ENCODE data around the gene NXPH4.

NXPH4 gene
- 0 to 0.08 (median 0) reads per million in 18 experiments for total RNA-seq

GRCh38 chr12:57216014-57216911, at the start of gene NXPH4:
Gene NXPH4, plus strand, starts transcription at chr12:57216794. Its CDS starts 176 bp downstream, at chr12:57216970.
- DNase-seq, result no peak

- DNase-seq, result no peak
Measured at GRCh38 chr12:57166971-57167371, 49.6 kb upstream of the NXPH4 start.

DNA sequence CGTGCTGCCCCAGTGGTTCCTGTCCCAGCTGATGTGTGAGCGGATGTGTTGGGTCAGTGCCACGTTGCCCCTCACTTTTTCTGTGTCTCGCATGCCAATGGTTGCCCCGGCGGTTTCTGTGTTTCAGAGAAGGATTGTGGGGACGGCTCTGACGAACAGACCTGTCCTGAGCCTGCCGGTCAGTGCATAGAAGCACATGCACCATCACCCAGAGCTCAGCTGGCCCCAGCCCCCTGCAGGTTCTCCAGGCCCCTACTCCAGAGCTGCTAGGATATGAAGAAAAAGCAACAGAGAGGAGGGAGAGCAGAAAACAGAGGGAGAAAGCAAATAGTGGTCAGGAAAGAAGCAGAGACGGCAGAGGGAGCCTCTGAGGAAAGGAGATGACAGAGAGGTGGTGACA, 48.5 kb upstream of the NXPH4 start:
- DNase-seq, result no peak

DNA sequence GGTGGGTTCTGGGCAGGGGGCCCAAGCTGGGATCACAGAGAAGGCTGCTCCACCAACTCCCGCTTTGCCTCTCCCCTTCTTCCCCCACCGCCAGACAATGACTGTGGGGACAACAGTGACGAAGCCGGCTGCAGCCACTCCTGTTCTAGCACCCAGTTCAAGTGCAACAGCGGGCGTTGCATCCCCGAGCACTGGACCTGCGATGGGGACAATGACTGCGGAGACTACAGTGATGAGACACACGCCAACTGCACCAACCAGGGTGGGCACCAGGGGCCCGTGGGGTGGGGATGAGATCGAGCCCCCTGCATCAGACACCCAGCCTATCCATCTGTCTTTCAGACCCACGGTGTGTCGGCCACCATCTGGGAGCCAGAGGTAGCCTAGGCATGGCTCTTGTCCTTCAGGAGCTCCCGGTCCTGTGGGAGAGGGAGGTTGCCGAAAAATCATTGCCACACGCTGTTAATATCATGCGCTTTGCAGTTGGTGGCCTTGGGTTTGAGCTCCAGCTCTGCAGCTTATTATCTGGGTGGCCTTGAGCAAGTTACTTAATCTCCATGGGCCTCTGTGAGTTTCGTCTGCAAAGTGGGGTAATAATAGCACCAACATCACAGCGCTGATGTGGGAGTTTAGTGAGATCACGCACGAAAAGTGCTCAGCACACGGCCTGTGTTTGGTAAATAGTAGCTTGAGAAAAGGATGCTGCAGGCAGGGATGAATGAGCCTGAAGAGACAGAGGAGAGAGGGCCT, 47.4 kb upstream of the NXPH4 start:
- no peak for DNase-seq

DNA sequence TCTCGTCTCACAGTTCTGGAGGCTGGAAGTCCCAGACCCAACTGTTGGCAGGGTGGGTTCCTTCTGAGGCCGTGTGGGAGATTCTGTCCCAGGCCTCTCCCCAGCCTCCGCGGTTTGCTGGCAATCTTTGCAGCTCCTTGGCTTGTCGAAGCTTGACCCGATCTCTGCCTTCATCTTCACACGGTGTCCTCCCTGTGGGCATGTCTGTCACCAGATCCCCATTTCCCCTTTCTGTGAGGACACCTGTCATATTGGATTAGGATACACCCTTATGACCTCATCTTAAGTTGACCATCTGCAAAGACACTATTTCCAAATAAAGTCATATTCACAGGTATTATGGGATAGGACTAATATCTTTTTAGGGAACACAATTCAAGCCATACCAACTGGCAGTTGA, 46.6 kb upstream of the NXPH4 start:
- DNase-seq, result no peak

- DNase-seq, result no peak
Measured at GRCh38 chr12:57170408-57170807, 46.2 kb upstream of the NXPH4 start.

DNA sequence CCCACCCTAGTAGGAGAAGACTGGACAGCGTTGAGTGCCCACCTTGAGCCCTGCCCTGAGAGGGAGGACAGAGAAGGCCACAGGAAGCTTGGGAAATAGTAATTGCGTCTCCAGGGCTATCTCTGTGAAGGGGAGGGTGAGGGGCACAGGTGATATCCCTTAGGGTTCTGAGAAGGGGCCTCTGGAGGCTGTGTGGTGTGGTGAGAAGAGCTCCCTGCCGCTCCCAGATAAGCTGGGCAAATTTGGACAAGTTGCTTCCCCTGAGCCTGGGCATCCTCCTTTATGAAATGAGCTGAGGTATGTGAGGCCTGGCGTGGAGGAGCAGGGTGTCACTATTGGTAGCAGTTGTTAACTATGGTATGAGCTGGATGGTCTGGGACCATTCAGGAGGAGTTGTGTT, 45.7 kb upstream of the NXPH4 start:
- no peak for DNase-seq

DNA sequence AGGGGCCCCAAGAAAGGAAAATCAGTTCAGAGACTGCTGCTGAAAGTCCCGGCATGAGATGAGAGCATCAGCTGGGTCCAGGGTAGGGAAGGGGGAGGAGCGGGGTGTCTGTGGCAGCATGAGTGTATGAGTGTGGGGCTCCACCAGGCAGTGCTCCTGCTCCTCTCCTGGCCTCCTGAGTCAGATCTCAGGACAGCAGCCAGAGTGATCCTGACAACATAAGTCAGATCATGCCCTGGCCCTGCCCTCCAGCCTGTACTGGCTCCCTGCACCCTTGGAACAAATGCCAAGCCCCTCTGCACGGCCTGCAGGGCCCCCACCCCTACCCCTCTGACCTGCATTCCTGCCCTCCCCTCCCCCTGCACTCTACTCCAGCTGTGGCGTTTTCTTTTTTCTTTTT, 44.9 kb upstream of the NXPH4 start:
- DNase-seq, result no peak

DNA sequence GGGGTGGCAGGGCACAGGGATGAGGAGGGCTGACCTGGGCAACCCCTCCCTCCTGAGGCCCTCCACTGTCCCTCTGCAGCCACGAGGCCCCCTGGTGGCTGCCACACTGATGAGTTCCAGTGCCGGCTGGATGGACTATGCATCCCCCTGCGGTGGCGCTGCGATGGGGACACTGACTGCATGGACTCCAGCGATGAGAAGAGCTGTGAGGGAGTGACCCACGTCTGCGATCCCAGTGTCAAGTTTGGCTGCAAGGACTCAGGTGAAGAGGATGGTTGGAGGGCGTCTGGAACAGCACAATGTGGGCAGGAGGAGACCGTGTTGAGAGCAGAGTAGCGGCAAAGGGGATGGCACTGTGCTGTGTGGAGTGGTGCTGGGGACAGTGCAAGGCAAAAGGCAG, 43.5 kb upstream of the NXPH4 start:
- DNase-seq, result peak in 1 of 2 donors; percentile 24

- DNase-seq, result no peak
Measured at GRCh38 chr12:57173683-57174082, 42.9 kb upstream of the NXPH4 start.

DNA sequence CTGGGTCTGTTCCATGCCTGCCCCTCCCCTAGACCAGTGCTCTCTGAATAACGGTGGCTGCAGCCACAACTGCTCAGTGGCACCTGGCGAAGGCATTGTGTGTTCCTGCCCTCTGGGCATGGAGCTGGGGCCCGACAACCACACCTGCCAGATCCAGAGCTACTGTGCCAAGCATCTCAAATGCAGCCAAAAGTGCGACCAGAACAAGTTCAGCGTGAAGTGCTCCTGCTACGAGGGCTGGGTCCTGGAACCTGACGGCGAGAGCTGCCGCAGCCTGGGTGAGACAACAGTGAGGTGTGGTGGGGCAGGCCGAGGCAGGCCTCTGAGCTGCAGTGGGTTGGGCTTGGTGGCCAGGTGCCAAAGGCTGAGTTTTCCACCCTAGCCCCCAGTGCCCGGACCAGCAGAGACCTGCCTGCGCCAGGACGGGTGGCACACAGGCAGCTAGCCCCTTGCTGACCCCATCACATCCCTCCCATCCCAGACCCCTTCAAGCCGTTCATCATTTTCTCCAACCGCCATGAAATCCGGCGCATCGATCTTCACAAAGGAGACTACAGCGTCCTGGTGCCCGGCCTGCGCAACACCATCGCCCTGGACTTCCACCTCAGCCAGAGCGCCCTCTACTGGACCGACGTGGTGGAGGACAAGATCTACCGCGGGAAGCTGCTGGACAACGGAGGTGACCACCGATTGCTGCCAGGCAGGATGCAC, 41.0 kb upstream of the NXPH4 start:
- peak; percentile 75 to 77 for DNase-seq

DNA sequence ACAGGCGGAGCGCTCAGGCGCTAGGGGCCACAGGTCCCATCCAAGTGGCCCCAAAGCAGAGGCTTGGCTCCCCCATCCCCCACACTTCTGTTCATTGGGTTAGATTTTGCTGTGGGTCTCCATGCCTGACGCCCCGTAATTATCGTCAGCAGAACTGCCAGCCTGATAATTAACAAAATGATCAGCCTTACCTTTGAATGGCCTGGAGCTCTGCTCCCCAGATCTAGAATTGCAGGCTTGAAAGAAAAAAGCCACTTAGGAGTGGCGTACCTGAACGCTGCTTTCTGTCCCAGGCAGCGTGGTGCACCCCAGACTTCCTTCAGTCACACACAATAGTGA, 40.5 kb upstream of the NXPH4 start:
- no peak for DNase-seq

DNA sequence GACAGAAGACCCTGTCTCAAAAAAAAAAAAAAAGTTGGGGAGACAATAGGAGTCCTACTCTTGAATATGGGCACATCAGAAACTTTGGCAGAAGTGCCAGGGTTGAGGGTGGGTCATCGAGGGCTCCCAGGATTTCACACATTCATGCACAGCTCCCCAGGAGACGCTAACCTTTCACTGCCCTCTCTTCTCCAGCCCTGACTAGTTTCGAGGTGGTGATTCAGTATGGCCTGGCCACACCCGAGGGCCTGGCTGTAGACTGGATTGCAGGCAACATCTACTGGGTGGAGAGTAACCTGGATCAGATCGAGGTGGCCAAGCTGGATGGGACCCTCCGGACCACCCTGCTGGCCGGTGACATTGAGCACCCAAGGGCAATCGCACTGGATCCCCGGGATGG, 39.7 kb upstream of the NXPH4 start:
- no peak for DNase-seq

DNA sequence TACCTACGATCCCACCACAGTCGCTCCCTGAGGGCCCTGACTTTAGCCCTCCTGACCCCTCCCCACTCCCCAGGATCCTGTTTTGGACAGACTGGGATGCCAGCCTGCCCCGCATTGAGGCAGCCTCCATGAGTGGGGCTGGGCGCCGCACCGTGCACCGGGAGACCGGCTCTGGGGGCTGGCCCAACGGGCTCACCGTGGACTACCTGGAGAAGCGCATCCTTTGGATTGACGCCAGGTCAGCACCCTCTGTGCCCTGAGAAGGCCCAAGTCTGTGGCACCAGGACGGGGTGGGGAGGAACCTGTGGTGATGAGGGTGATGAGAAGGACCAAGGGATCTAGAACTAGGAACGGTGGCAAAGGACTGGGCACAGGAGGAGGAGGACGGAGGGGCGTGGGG, 39.2 kb upstream of the NXPH4 start:
- no peak for DNase-seq

GRCh38 chr12:57178213-57178612, 38.4 kb upstream of the NXPH4 start:
- no peak for DNase-seq

DNA sequence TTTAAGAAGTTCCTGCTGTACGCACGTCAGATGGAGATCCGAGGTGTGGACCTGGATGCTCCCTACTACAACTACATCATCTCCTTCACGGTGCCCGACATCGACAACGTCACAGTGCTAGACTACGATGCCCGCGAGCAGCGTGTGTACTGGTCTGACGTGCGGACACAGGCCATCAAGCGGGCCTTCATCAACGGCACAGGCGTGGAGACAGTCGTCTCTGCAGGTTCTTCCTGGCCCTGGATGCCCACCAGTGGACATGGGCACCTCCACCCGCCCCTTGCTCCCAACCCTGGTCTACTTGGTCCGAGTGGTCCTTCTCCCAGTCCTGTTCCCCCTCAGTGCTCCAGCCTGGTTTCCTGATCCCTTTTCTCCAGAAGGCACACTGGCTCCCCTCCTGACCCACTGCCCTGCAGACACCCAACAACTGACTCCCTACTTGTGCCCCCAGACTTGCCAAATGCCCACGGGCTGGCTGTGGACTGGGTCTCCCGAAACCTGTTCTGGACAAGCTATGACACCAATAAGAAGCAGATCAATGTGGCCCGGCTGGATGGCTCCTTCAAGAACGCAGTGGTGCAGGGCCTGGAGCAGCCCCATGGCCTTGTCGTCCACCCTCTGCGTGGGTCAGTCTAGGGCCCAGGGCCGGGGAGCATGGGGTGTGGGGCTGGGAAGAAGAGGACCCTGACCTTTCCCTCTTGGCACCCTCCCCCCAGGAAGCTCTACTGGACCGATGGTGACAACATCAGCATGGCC, 37.1 kb upstream of the NXPH4 start:
- DNase-seq, result no peak

- no peak for DNase-seq
Measured at GRCh38 chr12:57180321-57180989, 36.1 kb upstream of the NXPH4 start.

DNA sequence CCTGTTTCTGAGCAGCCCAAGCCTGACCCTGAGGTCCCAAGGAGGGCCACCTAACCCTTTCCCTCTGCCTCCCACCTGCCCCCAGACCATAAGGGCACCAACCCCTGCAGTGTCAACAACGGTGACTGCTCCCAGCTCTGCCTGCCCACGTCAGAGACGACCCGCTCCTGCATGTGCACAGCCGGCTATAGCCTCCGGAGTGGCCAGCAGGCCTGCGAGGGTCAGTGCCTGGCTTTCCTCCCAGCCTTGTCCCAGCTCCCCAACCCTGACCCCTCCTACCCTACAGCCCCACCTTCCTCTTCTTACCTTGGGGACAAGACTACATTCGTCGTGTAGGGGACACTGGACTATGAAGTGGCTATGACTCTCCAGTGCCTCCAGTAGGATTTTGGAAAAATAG, 35.5 kb upstream of the NXPH4 start:
- DNase-seq, result no peak

DNA sequence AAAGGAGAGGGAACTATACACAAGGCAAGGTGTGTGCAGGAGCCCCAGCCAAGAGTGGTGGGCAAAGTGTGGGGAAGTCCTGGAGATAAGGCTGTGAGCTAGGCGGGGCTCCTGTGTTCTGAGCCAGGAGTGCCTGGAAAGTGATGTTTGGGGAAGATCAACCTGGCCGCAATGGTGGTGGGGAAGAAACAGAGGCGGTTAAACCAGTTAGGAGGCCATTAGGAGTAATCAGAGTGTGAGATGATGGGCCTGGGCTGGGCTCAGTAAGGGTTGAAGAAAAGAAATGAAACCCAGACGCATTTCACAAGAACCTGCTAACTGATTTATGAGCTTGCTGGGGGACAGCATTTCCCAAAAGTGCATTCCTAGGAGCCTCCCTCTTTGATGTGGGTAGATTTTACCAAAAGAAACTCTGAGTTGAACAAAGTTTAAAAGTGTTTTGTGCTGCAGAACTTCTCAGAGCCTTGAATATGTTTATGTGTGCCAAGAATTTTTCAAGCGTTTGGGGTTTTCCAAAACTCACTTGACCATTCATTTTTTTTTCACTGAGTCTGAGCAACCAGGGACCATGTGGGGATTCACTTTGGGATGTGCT, 34.9 kb upstream of the NXPH4 start:
- no peak for DNase-seq

- DNase-seq, result peak; percentile 56 to 65
Measured at GRCh38 chr12:57182918-57183575, 33.5 kb upstream of the NXPH4 start.

Measured in inflammatory macrophage (primary cell).